Measurements from ENCODE around the gene GRM4.

The GRM4 gene

GRCh38 chr6:34095136-34095505 lies 50.8 kb downstream of the GRM4 start:
- Histone ChIP-seq H3K4me2 (ENCODE audit: low read length) (no peak overlapping the region), H4K8ac (ENCODE audit: low read depth, low read length) (no peak overlapping the region), H4K5ac (ENCODE audit: low read length) (no peak overlapping the region), H3K4me3 (ENCODE audit: low read length) (no peak overlapping the region), H3K9ac (ENCODE audit: low read length) (no peak overlapping the region), H3K18ac (ENCODE audit: low read length) (no peak overlapping the region), H3K79me2 (ENCODE audit: control insufficient read depth, insufficient read depth, low read length) (no peaks in the 10 kb centered on the region), H3K23ac (ENCODE audit: low read length) (no peak overlapping the region), H3K27ac (ENCODE audit: low read depth, low read length) (no peak overlapping the region), H3K56ac (ENCODE audit: low read length) (no peak overlapping the region), H3K4ac (ENCODE audit: low read depth, low read length) (no peak overlapping the region), H3K4me1 (ENCODE audit: control insufficient read depth, low read depth, low read length) (no peaks in the 10 kb centered on the region), H2BK5ac (ENCODE audit: low read length) (no peak overlapping the region), H2BK15ac (replicated peaks; ENCODE audit: low read depth) (no peak overlapping the region), H2BK120ac (ENCODE audit: low read depth, low read length) (no peak overlapping the region), H3K36me3 (ENCODE audit: control insufficient read depth, insufficient read depth, low read length) (no peaks in the 10 kb centered on the region), H2AK5ac (ENCODE audit: low read length) (no peak overlapping the region), H3K79me1 (ENCODE audit: low read length) (no peaks in the 10 kb centered on the region), H3K27me3 (ENCODE audit: insufficient read depth, low read length, poor library complexity) (no peaks in the 10 kb centered on the region)
- DNase-seq = no peak
- WGBS (ENCODE audit: extremely low coverage, insufficient coverage, low lambda C conversion rate) = no CpG with 5 or more reads among the region's 7 CpGs

- no peaks in the 10 kb centered on the region for H3K4me1 ChIP-seq (ENCODE audit: control insufficient read depth, low read depth, low read length)
- H3K79me2 ChIP-seq (ENCODE audit: control insufficient read depth, insufficient read depth, low read length) = no peaks in the 10 kb centered on the region
- no peak overlapping the region for H2BK5ac ChIP-seq (ENCODE audit: low read length)
- no peak overlapping the region for H3K18ac ChIP-seq (ENCODE audit: low read length)
- H4K5ac ChIP-seq (ENCODE audit: low read length) = no peak overlapping the region
- H3K27me3 ChIP-seq (ENCODE audit: insufficient read depth, low read length, poor library complexity) = no peaks in the 10 kb centered on the region
- H3K4me2 ChIP-seq (ENCODE audit: low read length) = no peak overlapping the region
- no peak overlapping the region for H2BK120ac ChIP-seq (ENCODE audit: low read depth, low read length)
- no peak overlapping the region for H3K56ac ChIP-seq (ENCODE audit: low read length)
- H3K27ac ChIP-seq (ENCODE audit: low read depth, low read length) = peak overlapping the region; percentile 4
- no peak overlapping the region for H3K4ac ChIP-seq (ENCODE audit: low read depth, low read length)
- H3K4me3 ChIP-seq (ENCODE audit: low read length) = no peak overlapping the region
- H3K79me1 ChIP-seq (ENCODE audit: low read length) = no peaks in the 10 kb centered on the region
- DNase-seq = no peak
- H3K36me3 ChIP-seq (ENCODE audit: control insufficient read depth, insufficient read depth, low read length) = no peaks in the 10 kb centered on the region
- no peak overlapping the region for H4K8ac ChIP-seq (ENCODE audit: low read depth, low read length)
- H2BK15ac ChIP-seq (replicated peaks; ENCODE audit: low read depth) = no peak overlapping the region
- H3K23ac ChIP-seq (ENCODE audit: low read length) = no peak overlapping the region
- H2AK5ac ChIP-seq (ENCODE audit: low read length) = no peak overlapping the region
- H3K9ac ChIP-seq (ENCODE audit: low read length) = no peak overlapping the region
- WGBS (ENCODE audit: extremely low coverage, insufficient coverage, low lambda C conversion rate) = no CpG with 5 or more reads among the region's 12 CpGs
Measured at GRCh38 chr6:34094474-34095135, 51.3 kb downstream of the GRM4 start.

GRCh38 chr6:34093854-34094430 lies 51.9 kb downstream of the GRM4 start:
- Histone ChIP-seq H3K4me1 (ENCODE audit: control insufficient read depth, low read depth, low read length) (no peaks in the 10 kb centered on the region), H3K27me3 (ENCODE audit: insufficient read depth, low read length, poor library complexity) (no peaks in the 10 kb centered on the region), H4K8ac (ENCODE audit: low read depth, low read length) (no peak overlapping the region), H2BK15ac (replicated peaks; ENCODE audit: low read depth) (no peak overlapping the region), H2AK5ac (ENCODE audit: low read length) (no peak overlapping the region), H2BK5ac (ENCODE audit: low read length) (no peak overlapping the region), H3K18ac (ENCODE audit: low read length) (no peak overlapping the region), H3K27ac (ENCODE audit: low read depth, low read length) (no peak overlapping the region), H2BK120ac (ENCODE audit: low read depth, low read length) (no peak overlapping the region), H4K5ac (ENCODE audit: low read length) (no peak overlapping the region), H3K56ac (ENCODE audit: low read length) (no peak overlapping the region), H3K23ac (ENCODE audit: low read length) (no peak overlapping the region), H3K9ac (ENCODE audit: low read length) (no peak overlapping the region), H3K36me3 (ENCODE audit: control insufficient read depth, insufficient read depth, low read length) (no peaks in the 10 kb centered on the region), H3K4me2 (ENCODE audit: low read length) (no peak overlapping the region), H3K79me1 (ENCODE audit: low read length) (no peaks in the 10 kb centered on the region), H3K79me2 (ENCODE audit: control insufficient read depth, insufficient read depth, low read length) (no peaks in the 10 kb centered on the region), H3K4me3 (ENCODE audit: low read length) (no peak overlapping the region), H3K4ac (ENCODE audit: low read depth, low read length) (no peak overlapping the region)
- DNase-seq = no peak
- no CpG with 5 or more reads among the region's 4 CpGs for WGBS (ENCODE audit: extremely low coverage, insufficient coverage, low lambda C conversion rate)

- H2AK5ac ChIP-seq (ENCODE audit: low read length) = no peak overlapping the region
- H4K8ac ChIP-seq (ENCODE audit: low read depth, low read length) = no peak overlapping the region
- no peak overlapping the region for H3K18ac ChIP-seq (ENCODE audit: low read length)
- H3K27me3 ChIP-seq (ENCODE audit: insufficient read depth, low read length, poor library complexity) = no peaks in the 10 kb centered on the region
- no peak overlapping the region for H4K5ac ChIP-seq (ENCODE audit: low read length)
- H3K4ac ChIP-seq (ENCODE audit: low read depth, low read length) = no peak overlapping the region
- H3K27ac ChIP-seq (ENCODE audit: low read depth, low read length) = no peak overlapping the region
- no peak overlapping the region for H3K9ac ChIP-seq (ENCODE audit: low read length)
- H2BK120ac ChIP-seq (ENCODE audit: low read depth, low read length) = no peak overlapping the region
- H2BK15ac ChIP-seq (replicated peaks; ENCODE audit: low read depth) = no peak overlapping the region
- WGBS (ENCODE audit: extremely low coverage, insufficient coverage, low lambda C conversion rate) = no CpG with 5 or more reads among the region's 6 CpGs
- H3K4me3 ChIP-seq (ENCODE audit: low read length) = no peak overlapping the region
- no peaks in the 10 kb centered on the region for H3K36me3 ChIP-seq (ENCODE audit: control insufficient read depth, insufficient read depth, low read length)
- no peak overlapping the region for H3K56ac ChIP-seq (ENCODE audit: low read length)
- H3K23ac ChIP-seq (ENCODE audit: low read length) = no peak overlapping the region
- no peaks in the 10 kb centered on the region for H3K79me2 ChIP-seq (ENCODE audit: control insufficient read depth, insufficient read depth, low read length)
- no peak overlapping the region for H2BK5ac ChIP-seq (ENCODE audit: low read length)
- DNase-seq = no peak
- no peaks in the 10 kb centered on the region for H3K79me1 ChIP-seq (ENCODE audit: low read length)
- H3K4me2 ChIP-seq (ENCODE audit: low read length) = no peak overlapping the region
- H3K4me1 ChIP-seq (ENCODE audit: control insufficient read depth, low read depth, low read length) = no peaks in the 10 kb centered on the region
Measured at GRCh38 chr6:34093206-34093605, 52.7 kb downstream of the GRM4 start.

GRCh38 chr6:34092631-34093030 lies 53.3 kb downstream of the GRM4 start:
- Histone ChIP-seq H3K18ac (ENCODE audit: low read length) (no peak overlapping the region), H4K8ac (ENCODE audit: low read depth, low read length) (no peak overlapping the region), H3K36me3 (ENCODE audit: control insufficient read depth, insufficient read depth, low read length) (no peaks in the 10 kb centered on the region), H3K4me1 (ENCODE audit: control insufficient read depth, low read depth, low read length) (no peaks in the 10 kb centered on the region), H3K79me2 (ENCODE audit: control insufficient read depth, insufficient read depth, low read length) (no peaks in the 10 kb centered on the region), H3K27ac (ENCODE audit: low read depth, low read length) (no peak overlapping the region), H2BK15ac (replicated peaks; ENCODE audit: low read depth) (no peak overlapping the region), H3K4me2 (ENCODE audit: low read length) (no peak overlapping the region), H3K56ac (ENCODE audit: low read length) (no peak overlapping the region), H2BK5ac (ENCODE audit: low read length) (no peak overlapping the region), H2BK120ac (ENCODE audit: low read depth, low read length) (no peak overlapping the region), H3K4me3 (ENCODE audit: low read length) (no peak overlapping the region), H3K27me3 (ENCODE audit: insufficient read depth, low read length, poor library complexity) (no peaks in the 10 kb centered on the region), H4K5ac (ENCODE audit: low read length) (no peak overlapping the region), H3K79me1 (ENCODE audit: low read length) (no peaks in the 10 kb centered on the region), H3K4ac (ENCODE audit: low read depth, low read length) (no peak overlapping the region), H3K9ac (ENCODE audit: low read length) (no peak overlapping the region), H2AK5ac (ENCODE audit: low read length) (no peak overlapping the region), H3K23ac (ENCODE audit: low read length) (no peak overlapping the region)
- DNase-seq = no peak
- WGBS (ENCODE audit: extremely low coverage, insufficient coverage, low lambda C conversion rate) = no CpG with 5 or more reads among the region's 10 CpGs

GRCh38 chr6:34090935-34091334 lies 55.0 kb downstream of the GRM4 start:
- no peaks in the 10 kb centered on the region for H3K36me3 ChIP-seq (ENCODE audit: control insufficient read depth, insufficient read depth, low read length)
- no peak overlapping the region for H4K5ac ChIP-seq (ENCODE audit: low read length)
- H3K56ac ChIP-seq (ENCODE audit: low read length) = no peak overlapping the region
- H2BK15ac ChIP-seq (replicated peaks; ENCODE audit: low read depth) = no peak overlapping the region
- no peak overlapping the region for H2AK5ac ChIP-seq (ENCODE audit: low read length)
- no peaks in the 10 kb centered on the region for H3K79me2 ChIP-seq (ENCODE audit: control insufficient read depth, insufficient read depth, low read length)
- no peak overlapping the region for H3K4ac ChIP-seq (ENCODE audit: low read depth, low read length)
- H3K4me2 ChIP-seq (ENCODE audit: low read length) = no peak overlapping the region
- H3K79me1 ChIP-seq (ENCODE audit: low read length) = no peaks in the 10 kb centered on the region
- no peaks in the 10 kb centered on the region for H3K4me1 ChIP-seq (ENCODE audit: control insufficient read depth, low read depth, low read length)
- no CpG with 5 or more reads among the region's 5 CpGs for WGBS (ENCODE audit: extremely low coverage, insufficient coverage, low lambda C conversion rate)
- no peak overlapping the region for H3K27ac ChIP-seq (ENCODE audit: low read depth, low read length)
- no peaks in the 10 kb centered on the region for H3K27me3 ChIP-seq (ENCODE audit: insufficient read depth, low read length, poor library complexity)
- no peak for DNase-seq
- no peak overlapping the region for H2BK120ac ChIP-seq (ENCODE audit: low read depth, low read length)
- H3K23ac ChIP-seq (ENCODE audit: low read length) = no peak overlapping the region
- H3K9ac ChIP-seq (ENCODE audit: low read length) = no peak overlapping the region
- H3K18ac ChIP-seq (ENCODE audit: low read length) = no peak overlapping the region
- no peak overlapping the region for H2BK5ac ChIP-seq (ENCODE audit: low read length)
- H3K4me3 ChIP-seq (ENCODE audit: low read length) = no peak overlapping the region
- no peak overlapping the region for H4K8ac ChIP-seq (ENCODE audit: low read depth, low read length)
